ENCODE data around the gene SULT2B1. TPM values are rescaled to one million over a fixed set of nuclear protein-coding genes. Genes with fewer than 3 reads are reported as not detected.
A peak's percentile ranks its signal among the peaks of the same experiment; 100 is the strongest.

SULT2B1 gene
- total RNA-seq, 1 experiment from 2014 or later, result not detected

GRCh38 chr19:48616041-48616436 is 64.1 kb downstream of the SULT2B1 start:
- Mint-ChIP-seq H3K4me3 (ENCODE audit: unreplicated experiment) (peak overlapping the region; percentile 87), H3K27ac (ENCODE audit: low read depth, unreplicated experiment) (no peak overlapping the region), H3K9me3 (ENCODE audit: unreplicated experiment) (no peaks in the 10 kb centered on the region), H3K36me3 (ENCODE audit: insufficient read depth, unreplicated experiment) (peaks cover 64% of the 10 kb centered on the region), H3K4me1 (ENCODE audit: insufficient read depth, unreplicated experiment) (peaks cover 44% of the 10 kb centered on the region), H3K27me3 (ENCODE audit: insufficient read depth, unreplicated experiment) (no peaks in the 10 kb centered on the region)
- CTCF ChIA-PET, result interaction anchor here (0.9 to 1.2 kb wide), 3 partner anchors 10 to 128 kb away, joined by 3 to 6 read pairs (median 4); no protein-coding TSS in a partner anchor
- POLR2A ChIA-PET, result interaction anchor here (0.6 to 7.2 kb wide), 9 partner anchors 17 to 836 kb away, joined by 3 to 108 read pairs (median 5); partner anchors contain the start of genes CA11, DBP and PPP1R15A
- intact Hi-C loops (cut with micrococcal nuclease), result no loop called here
- BruUV-seq (replicated peaks), result no TSS peak
- DNase-seq (ENCODE audit: unreplicated experiment), result no peak
- TF ChIP-seq, protein P1, sequence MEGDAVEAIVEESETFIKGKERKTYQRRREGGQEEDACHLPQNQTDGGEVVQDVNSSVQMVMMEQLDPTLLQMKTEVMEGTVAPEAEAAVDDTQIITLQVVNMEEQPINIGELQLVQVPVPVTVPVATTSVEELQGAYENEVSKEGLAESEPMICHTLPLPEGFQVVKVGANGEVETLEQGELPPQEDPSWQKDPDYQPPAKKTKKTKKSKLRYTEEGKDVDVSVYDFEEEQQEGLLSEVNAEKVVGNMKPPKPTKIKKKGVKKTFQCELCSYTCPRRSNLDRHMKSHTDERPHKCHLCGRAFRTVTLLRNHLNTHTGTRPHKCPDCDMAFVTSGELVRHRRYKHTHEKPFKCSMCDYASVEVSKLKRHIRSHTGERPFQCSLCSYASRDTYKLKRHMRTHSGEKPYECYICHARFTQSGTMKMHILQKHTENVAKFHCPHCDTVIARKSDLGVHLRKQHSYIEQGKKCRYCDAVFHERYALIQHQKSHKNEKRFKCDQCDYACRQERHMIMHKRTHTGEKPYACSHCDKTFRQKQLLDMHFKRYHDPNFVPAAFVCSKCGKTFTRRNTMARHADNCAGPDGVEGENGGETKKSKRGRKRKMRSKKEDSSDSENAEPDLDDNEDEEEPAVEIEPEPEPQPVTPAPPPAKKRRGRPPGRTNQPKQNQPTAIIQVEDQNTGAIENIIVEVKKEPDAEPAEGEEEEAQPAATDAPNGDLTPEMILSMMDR (IDR thresholded peaks at IDR 0.05; ENCODE audit: unreplicated experiment), result no peak

- intact Hi-C loops (cut with micrococcal nuclease), result no loop called here
- ChIA-PET CTCF (interaction anchor here (0.5 to 1.5 kb wide), 9 partner anchors 10 to 958 kb away, joined by 3 to 6 read pairs (median 3); no protein-coding TSS in a partner anchor), POLR2A (interaction anchor here (0.5 to 7.2 kb wide), 12 partner anchors 16 to 1252 kb away, joined by 3 to 108 read pairs (median 4); partner anchors contain the start of genes CA11, DBP, PPP1R15A and SYNGR4)
- peaks cover 44% of the 10 kb centered on the region for H3K4me1 Mint-ChIP-seq (ENCODE audit: insufficient read depth, unreplicated experiment)
- H3K27ac Mint-ChIP-seq (ENCODE audit: low read depth, unreplicated experiment), result peak overlapping the region; percentile 96
- no peak for DNase-seq (ENCODE audit: unreplicated experiment)
- H3K27me3 Mint-ChIP-seq (ENCODE audit: insufficient read depth, unreplicated experiment), result no peaks in the 10 kb centered on the region
- TF ChIP-seq, protein P1 (IDR thresholded peaks at IDR 0.05; ENCODE audit: unreplicated experiment), result no peak
- H3K36me3 Mint-ChIP-seq (ENCODE audit: insufficient read depth, unreplicated experiment), result peaks cover 69% of the 10 kb centered on the region
- H3K4me3 Mint-ChIP-seq (ENCODE audit: unreplicated experiment), result peak overlapping the region; percentile 87
- no TSS peak for BruUV-seq (replicated peaks)
- H3K9me3 Mint-ChIP-seq (ENCODE audit: unreplicated experiment), result no peaks in the 10 kb centered on the region
Measured at GRCh38 chr19:48616491-48617056, 64.6 kb downstream of the SULT2B1 start.

DNA sequence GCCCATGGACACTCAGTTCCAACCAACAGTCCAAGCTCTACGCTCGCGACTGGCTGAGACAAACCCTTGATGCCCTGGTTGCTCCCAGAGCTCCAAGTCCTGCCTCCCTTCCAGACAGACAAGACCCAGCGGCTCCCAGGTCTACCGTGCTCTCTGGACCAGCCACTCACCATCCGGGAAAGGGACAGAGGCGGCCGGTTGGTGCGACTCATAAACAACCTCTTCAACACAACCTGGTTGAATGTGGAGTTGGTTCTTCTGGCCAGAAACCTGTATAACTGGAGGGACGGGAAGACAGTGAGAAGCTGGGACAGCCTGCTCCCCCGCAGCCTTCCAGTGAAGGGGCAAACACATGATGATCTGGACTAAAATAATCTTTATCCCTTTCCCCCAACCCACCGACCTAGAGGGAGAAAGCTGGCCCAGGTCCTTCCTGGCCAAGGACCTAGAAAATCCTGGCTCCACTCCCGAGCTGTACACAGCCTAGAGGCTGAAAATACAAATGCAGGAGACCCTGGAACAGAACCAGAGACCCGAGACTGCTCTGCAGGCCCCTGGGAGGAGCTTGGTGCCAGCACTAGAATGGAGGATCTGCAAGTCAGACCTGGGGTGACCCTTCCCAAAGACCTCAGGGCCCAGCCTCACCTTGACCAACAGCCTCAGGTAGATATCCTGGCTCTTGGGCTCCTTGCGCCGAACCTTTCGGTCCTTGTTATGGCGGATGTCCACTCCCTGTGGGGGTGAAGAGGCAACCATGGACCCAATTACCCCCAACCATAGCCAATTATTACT is 65.4 kb downstream of the SULT2B1 start:
- peak; percentile 34 for DNase-seq (ENCODE audit: unreplicated experiment)
- CTCF ChIA-PET, result interaction anchor here (0.6 to 1.5 kb wide), 7 partner anchors 11 to 761 kb away, joined by 3 to 6 read pairs (median 4); no protein-coding TSS in a partner anchor
- Mint-ChIP-seq H3K27ac (ENCODE audit: low read depth, unreplicated experiment) (peak overlapping the region; percentile 96), H3K9me3 (ENCODE audit: unreplicated experiment) (no peaks in the 10 kb centered on the region), H3K36me3 (ENCODE audit: insufficient read depth, unreplicated experiment) (peaks cover 70% of the 10 kb centered on the region), H3K4me3 (ENCODE audit: unreplicated experiment) (peak overlapping the region; percentile 87), H3K27me3 (ENCODE audit: insufficient read depth, unreplicated experiment) (no peaks in the 10 kb centered on the region), H3K4me1 (ENCODE audit: insufficient read depth, unreplicated experiment) (peaks cover 46% of the 10 kb centered on the region)
- intact Hi-C loops (cut with micrococcal nuclease), result no loop called here
- POLR2A ChIA-PET, result interaction anchor here (0.6 to 7.2 kb wide), 10 partner anchors 9 to 376 kb away, joined by 3 to 108 read pairs (median 6); partner anchors contain the start of genes CA11, DBP, GYS1 and PPP1R15A
- TF ChIP-seq, protein P1 (IDR thresholded peaks at IDR 0.05; ENCODE audit: unreplicated experiment), result no peak
- no TSS peak for BruUV-seq (replicated peaks)

Data from MCF 10A (cell line).